Keratinocyte (primary cell): ENCODE measurements around the gene CCN2.

Experiments used
- EZH2 ChIP-seq: IDR thresholded peaks from one replicate; pipeline ENCODE4 v1.6.1; 2012; ENCODE audit warnings: inconsistent platforms, mild to moderate bottlenecking, low read length, moderate library complexity
- TF ChIP-seq, protein P1 (sequence below), 3 experiments: IDR thresholded peaks in 1 of 3; conservative IDR thresholded peaks in 1 of 3; optimal IDR thresholded peaks in 1 of 3; 2 replicates in 2 of 3; 3 replicates in 1 of 3; pipeline versions ENCODE3 to v1.5.1; 2011; ENCODE audit warnings: low read length in 3 of 3, mild to moderate bottlenecking in 3 of 3, moderate library complexity in 2 of 3, control low read depth in 1 of 3, inconsistent platforms in 1 of 3; ENCODE audit not compliant: insufficient read depth in 2 of 3; ENCODE audit errors: extremely low read depth in 1 of 3

DNA sequence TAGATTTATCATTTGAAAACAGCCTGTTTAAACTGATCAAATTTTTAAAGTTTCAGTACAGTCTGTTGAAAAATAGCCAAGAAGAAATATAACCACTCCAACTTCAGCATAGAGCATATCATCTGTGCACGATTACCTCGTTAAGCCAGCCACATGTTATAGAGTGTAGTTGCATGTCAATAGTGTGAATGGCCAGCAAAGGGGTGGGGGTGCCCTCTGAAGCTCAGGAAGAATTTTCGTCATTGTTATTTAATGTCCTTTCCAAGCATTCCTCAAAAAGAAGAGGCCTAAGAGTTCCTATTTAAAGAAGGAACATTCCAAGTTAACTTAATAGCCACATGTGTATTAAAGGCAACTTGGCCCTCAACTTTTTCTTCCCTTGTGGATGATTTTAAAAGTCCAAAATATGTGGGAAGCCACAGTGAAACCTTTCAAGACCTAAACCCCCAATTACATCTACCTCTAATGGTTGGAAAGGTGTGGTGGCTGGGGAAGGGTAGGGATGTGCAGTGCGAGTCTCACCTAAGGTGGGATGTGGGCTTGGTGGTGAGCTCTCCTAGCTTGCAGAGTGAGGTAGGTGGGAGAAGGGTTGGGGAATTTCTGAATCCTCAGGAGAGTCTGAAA, 1.8 kb upstream of the CCN2 start:
- TF ChIP-seq, protein P1, sequence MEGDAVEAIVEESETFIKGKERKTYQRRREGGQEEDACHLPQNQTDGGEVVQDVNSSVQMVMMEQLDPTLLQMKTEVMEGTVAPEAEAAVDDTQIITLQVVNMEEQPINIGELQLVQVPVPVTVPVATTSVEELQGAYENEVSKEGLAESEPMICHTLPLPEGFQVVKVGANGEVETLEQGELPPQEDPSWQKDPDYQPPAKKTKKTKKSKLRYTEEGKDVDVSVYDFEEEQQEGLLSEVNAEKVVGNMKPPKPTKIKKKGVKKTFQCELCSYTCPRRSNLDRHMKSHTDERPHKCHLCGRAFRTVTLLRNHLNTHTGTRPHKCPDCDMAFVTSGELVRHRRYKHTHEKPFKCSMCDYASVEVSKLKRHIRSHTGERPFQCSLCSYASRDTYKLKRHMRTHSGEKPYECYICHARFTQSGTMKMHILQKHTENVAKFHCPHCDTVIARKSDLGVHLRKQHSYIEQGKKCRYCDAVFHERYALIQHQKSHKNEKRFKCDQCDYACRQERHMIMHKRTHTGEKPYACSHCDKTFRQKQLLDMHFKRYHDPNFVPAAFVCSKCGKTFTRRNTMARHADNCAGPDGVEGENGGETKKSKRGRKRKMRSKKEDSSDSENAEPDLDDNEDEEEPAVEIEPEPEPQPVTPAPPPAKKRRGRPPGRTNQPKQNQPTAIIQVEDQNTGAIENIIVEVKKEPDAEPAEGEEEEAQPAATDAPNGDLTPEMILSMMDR (optimal IDR thresholded peaks at IDR 0.05 in 1 of 3, IDR thresholded peaks at IDR 0.05 in 1 of 3, conservative IDR thresholded peaks at IDR 0.05 in 1 of 3; ENCODE audit: extremely low read depth in 1 of 3, insufficient read depth in 2 of 3, low read length in 3 of 3), result no peak
- no peak for TF ChIP-seq EZH2
